ENCODE results near the gene TCP11L1.
"Not testable (repeated sequence)": the region's sequence is repeated elsewhere in the genome, so short reads cannot be mapped to it uniquely, and the experiment has no call there.

TCP11L1 gene, protein sequence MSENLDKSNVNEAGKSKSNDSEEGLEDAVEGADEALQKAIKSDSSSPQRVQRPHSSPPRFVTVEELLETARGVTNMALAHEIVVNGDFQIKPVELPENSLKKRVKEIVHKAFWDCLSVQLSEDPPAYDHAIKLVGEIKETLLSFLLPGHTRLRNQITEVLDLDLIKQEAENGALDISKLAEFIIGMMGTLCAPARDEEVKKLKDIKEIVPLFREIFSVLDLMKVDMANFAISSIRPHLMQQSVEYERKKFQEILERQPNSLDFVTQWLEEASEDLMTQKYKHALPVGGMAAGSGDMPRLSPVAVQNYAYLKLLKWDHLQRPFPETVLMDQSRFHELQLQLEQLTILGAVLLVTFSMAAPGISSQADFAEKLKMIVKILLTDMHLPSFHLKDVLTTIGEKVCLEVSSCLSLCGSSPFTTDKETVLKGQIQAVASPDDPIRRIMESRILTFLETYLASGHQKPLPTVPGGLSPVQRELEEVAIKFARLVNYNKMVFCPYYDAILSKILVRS

DNA sequence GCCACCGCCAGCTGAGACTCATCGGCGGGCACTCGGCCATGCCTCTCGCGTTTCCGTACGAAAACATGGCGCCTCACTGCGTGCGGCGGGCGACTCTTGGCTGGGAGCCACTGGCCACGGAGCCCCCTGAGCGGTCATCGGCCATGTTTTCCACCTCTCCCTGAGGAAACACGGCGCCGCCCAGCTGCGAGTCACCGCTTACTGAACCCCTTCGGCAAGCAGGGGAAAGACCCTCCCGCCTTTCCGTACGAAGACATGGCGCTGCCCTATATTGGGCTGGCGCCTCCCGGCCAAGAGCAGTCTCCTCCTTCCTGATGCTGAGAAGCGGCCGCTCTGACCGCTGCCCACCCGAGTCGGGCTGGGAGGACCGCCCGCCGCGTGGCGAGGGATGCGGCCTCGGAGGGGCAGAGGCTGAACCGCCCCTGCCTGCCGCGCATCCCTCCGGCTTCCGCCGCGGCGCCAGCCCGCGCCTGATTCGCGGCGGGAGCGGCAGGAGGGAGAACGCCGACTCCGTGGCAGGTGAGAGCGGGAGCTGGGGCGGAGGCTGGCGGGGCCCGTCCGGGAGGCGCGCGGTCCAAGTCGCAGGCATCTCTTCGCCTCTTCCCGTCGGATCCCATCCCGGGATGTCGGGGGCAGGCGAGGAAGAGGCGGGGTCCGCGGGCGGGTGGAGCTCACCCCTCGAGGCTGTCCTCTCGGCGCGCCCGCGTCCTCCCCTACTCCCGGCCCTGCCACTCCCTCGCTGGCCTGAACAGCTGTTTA, at the start of gene TCP11L1:
TSS of gene TCP11L1 (plus strand) at position 299 of the 759 bp plus-strand sequence. CDS start 4,202 bp downstream, outside the sequence.
- peak; percentile 81 for DNase-seq

DNA sequence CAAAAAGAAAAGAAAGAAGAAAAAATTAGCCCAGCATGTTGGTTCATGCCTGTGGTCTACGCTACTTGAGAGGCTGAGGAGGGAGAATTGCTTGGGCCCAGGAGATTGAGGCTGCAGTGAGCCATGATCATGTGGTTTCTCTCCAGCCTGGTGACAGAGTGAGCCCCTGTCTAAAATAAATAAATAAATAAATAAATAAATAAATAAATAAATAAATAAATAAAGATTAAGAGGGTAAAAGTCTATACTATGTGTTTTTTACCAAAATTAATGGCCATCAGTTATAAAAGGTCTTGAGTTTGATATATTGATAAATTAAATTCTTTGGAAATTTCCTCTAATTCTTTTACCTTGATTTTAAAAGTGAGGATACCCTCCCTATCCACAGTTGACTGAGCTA, 48.9 kb upstream of the TCP11L1 start:
- no peak for DNase-seq

DNA sequence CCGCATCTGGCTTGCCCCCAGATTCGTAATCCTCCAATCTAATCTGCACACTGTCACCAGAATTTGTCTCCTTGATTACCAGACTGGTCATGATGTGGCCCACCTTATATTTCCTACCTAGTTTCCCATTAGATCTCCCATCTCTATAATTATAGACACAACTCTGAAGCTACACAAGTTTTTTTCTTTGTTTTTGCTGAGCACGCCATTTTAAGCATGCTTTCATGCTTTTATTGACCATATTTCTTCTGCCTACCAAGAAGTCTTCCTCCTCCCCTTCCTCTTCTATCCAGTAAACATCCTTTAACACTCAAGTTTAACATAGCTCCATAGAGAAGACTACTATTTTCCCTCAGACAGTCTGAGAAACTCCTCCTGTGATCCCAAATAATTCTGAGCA, 47.9 kb upstream of the TCP11L1 start:
- no peak for DNase-seq

DNA sequence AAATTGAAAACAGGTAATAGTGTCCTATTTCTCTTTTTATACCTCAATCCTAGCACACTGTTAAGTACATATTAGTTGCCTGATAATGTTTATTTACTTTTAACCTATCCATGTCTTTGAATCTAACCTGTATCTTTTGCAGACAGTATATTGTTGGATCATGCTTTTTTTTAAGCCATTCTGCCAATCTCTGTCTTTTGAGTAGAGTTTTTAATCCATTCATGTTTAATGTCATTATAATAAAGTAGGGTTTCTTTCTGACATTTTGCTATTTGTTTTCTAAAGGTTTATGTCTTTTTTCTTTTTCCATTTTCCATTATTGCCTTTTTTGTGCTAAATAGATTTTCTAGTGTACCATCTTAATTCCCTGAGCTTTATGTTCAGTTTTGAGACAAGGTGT, 47.5 kb upstream of the TCP11L1 start:
- DNase-seq = no peak

DNA sequence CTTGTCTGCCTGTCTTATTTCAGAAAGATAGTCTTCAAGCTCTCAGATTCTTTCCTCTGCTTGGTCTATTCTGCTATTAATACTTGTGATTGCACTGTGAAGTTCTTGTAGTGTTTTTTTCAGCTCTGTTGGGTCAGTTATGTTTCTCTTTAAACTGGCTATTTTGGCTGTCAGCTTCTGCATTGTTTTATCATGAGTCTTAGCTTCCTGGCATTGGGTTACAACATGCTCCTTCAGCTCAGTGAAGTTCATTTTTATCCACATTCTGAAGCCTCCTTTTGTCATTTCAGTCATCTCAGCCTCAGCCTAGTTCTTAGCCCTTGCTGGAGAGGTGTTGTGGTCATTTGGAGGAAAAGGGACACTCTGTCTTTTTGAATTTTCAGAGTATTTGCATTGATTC, 39.2 kb upstream of the TCP11L1 start:
- DNase-seq = no peak

DNA sequence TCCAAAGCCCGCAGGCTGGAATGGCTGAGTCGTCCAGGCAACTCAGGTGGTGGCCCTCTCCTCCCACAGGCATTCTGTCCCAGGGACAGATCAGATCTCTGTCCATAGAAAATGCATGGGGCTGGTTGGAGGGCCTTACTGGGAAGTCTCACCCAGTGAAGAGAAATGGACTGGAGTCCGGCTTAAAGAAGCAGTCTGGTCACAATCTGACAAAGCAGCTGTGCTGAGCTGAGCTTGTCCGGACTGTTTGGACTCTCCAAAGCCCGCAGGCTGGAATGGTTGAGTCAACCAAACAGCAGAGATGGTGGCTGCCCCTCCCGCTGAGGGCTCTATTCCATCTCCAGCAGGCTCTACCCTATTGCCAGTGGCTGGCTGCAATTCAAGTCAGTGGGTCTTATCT, 38.1 kb upstream of the TCP11L1 start:
- DNase-seq = no peak

DNA sequence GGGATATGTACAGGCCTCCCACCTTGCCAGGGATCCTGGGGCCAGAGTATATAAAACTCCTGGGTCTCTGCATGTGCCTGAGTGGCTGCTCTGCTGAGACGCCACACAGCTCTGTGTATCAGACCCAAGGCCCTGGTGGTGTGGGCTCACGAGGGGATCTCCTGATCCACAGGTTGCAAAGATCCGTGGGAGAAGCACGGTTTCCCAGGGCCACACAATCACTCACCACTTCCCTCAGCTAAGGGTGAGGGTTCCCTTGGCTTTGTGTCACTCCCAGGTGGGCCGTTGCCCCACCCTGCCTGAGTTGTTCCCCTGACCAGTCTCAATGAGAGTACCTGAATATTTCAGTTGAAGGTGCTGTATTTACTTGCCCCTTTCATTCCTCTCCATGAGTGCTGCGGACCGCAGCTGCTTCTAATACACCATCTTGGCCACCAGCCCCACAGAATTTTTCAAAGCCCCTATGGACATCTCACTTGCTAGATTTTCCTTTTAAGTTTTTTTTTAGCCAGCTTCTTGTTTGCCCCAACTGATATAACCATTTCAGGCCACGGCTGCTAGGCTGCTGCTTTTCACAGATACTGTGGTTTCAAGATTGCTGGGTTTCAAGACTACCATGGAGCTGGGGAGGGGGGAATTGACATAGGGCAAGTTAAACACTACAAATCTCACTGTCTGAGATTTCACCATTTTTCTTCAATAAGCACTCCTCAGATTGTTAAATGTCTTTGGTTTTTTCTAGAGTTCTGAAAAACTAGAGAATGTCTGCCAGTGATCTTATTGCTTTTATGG, 37.4 kb upstream of the TCP11L1 start:
- DNase-seq = no peak

DNA sequence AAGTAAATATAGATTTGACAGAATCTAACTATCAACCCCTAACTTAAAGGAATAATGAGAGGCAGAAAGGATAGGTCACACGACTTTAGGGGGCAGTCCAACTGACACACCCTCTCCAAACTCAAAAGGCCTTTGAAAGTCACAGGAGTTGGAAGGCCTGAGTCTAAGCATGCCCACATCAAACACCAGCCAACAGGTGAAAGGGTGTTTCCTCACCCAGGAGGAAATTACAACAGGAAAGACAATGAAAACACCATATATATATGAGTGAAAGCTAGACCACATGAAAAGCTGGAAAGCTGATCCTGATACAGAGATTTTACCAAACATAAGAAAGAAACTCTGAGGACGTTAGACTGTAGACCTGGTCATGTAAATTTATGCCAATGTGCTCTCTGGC, 34.2 kb upstream of the TCP11L1 start:
- no peak for DNase-seq

DNA sequence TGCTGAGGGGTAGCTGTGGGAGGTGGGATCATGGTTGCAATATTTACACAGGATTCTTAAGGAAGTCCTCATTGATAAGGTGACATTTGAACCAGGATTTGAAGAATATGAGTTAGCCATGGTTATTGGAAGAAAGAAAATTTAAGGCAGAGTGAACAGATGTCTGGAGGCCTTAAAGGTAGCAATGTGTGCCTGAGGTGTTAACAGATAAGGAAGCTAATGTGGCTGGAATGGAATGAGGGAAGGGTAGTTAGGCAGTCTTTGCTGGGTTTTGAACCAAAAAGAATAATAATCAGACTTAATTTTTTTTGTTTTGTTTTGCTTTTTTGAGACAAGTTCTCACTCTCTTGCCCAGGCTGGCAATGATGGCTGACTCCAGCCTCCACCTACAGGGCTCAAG, 33.4 kb upstream of the TCP11L1 start:
- DNase-seq = no peak

DNA sequence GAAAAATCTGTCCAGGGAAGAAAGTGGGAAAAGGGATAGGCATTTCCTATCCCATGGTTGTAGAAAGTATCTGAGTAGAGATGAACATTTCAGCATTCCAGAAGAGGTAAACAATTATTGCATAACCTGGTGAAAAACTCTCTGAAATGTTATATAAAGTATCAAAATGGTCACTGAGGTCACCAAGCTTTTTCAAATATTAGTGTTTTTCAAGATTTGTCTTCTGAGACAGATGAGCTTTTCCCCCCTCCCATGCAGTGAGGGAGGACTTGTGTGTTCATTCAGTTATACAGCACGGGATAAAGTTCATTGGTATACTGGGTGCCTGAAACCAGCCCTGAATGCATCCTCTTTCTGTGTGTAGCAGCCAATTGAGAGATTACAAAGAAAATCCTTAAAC, 25.6 kb upstream of the TCP11L1 start:
- DNase-seq = no peak

DNA sequence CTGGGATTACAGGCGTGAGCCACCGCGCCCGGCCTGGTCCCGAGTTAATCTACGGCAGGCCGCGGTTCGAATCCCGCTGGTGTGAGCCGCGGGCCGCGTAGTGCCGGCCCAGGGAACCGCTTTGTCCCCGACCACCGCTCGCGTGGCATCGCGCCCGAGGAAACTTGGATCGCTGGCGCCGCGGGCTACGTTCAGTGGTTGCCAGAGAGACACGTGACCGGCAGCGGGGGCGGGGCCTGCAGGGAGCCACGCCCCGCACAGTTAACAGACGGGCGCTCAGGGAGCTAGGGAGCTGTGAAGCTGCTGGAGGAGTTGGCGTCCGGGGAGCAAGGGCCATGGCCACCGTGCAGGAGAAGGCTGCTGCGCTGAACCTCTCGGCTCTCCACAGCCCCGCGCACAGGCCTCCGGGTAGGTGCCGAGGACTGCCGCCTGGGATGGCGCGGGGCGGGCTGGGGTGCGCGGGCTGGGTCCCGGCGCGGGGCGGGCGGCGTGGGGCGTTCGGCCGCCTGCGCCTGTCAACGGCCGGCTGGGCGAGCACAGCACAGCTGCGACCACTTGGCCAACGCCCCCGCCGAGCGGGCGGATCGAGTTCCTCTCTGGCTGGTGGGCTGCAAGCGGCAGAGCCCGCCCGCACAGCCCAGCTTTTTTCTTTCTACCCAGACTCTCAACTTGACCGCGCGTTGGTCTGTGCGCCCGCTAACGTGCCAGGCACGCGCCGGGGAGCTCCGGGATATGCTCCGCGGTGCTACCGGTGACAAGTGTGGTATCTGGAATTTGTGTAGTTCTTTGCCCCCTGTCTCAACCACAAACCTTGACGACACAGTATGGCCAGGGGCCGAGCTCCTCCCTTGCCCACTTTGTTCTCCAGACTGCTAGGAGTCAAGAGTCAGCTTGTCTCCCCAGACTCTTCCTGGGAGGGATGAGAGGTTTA, 23.5 kb upstream of the TCP11L1 start, which contains the start of gene DEPDC7:
TSS of gene DEPDC7 (plus strand) at position 258 of the 931 bp plus-strand sequence. CDS start at position 336, 78 bp downstream.
- peak; percentile 82 for DNase-seq

DNA sequence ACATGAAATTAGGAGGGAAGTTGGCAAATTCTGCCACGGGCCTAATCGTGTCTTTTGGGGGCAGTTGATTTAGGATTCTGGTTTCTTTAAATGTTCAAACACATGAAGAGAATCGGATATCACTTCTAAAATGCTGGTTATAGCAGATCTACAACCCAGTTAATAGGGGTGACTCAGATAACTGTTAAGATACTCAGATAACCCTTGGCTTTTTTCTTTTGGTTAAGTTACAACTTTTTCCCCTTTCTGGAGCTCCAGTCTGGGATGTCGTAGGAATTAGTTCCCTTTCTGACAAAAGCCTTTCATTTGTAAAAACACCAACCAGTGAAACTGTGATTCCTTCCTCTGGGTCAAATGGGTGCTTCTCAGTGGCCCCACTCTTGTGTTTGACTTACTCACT, 22.7 kb upstream of the TCP11L1 start:
- no peak for DNase-seq

DNA sequence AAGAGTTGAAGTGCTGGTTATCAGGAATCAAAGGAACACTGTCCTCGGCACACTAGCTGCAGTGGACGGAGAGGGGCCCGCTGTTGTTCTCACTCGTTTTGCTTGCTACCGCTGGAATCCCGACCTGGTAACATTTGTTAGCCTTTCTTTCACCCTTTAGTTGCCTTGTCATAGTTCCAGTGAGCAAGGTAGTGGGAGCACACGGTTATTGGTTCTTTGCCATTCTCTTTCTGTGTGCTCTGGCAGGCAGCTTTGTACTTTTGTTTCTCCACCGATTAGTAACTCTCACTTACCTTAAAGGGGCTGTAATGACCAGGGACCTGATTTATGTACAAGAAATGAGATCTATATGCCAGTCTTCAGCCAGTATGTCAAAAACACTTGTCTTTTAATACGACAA, 21.9 kb upstream of the TCP11L1 start:
- no peak for DNase-seq

DNA sequence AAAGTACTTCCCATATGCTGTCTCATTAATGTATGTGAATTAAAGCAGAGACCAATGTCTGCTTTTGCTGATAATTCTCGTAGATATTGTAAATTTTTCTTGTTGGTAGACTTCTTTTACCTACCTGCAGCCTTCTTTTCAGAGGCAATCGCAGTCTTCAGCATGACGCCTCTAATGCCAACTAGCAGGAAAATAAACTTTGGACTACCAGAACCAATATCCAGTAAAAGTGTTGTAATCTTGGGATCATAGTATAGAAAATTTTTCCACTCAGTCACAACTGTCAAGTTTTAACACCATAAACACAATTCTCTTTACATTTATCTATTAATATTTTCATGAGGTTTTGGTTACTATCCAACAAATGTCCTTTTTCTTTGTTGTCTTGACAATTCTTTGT, 21.4 kb upstream of the TCP11L1 start:
- no peak for DNase-seq

DNA sequence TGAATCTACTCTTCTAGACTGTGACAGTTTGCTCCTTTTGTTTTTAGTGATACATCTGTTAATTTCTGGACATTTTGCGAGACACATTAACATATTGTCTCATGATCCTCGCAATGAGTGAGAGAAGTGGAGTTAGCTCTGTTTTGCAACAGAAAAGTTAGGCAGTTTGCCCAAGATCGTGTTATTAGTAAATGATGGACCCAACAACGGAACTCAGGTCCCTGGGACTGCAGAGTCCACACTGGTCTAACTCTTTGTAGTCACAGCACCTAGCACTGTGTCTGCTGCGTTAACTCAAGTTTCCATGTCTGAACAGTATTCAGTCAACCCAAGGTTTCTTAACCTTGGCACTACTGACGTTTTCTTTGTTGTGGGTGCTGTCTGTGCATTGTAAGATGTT, 20.5 kb upstream of the TCP11L1 start:
- no peak for DNase-seq

DNA sequence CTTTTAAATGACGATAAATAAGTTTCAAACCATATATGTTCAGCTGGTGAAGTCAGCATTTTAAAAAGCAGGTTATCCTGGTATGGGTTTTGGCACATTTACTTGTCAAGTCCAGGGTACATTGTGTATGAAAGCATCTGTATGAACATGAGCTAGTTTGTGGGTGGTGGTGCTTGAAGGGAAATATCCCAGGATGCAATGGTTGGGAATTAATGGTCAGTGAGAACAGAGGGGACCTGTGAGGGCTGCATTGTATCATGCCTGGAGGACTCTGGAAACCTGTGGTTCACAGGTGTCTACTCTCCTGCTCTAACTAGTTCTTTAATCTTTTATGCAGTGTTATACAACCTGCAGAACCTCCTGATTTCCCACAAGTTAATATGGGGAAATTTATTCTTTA, 17.9 kb upstream of the TCP11L1 start:
- DNase-seq = no peak

DNA sequence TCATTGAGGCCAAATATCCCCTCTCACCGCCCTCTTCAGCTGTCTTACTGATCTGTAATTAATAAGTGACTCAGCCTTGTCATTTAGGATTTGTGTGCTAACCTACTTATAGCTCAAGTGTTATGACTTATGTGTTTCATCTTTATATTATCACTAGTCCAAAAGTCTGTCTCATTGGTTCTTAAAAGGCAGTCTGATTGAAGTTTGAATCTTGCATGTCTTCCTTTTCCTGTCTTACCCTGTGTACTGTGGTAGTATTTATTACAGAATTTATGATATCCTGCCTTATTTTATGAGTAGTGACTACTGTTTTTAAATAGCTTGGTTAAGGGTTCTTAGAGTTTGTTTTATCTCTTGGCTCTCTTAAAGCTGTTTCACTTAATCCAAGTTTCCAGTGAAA, 17.4 kb upstream of the TCP11L1 start:
- no peak for DNase-seq

DNA sequence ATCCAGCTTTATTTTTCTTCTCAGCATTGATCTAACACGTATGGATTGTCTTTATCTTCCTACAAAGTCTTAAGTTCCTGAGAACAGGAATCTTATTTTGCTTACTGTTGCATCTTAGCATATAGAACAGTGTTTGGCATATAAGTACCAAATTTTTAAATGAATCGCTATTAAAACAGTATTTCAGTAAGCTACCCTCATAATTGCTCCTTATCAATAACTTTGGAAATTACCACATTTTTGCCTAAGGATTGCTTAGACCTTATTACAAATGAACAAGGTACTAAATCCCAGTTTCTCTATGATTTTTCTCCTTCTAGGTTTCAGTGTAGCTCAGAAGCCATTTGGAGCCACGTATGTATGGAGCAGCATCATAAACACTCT, 14.0 kb upstream of the TCP11L1 start:
- no peak for DNase-seq

DNA sequence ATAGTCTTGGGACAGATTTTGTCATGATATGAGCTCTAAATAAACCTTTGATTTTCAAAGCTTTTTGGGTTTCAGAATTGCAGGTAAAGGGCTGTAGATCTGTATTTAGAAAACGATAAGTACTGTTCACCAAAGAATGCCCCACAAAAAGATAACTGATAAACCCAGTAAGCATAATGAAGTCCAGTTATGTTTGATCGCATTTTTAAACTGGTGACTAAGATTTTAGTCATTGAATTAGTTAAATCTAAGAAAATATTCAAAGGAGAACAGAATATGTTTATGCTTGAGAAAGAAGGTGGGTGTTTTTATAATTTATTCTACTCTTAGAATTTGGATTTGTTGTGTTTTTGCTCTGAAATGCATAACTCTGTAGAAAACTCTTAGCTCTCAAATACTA, 12.1 kb upstream of the TCP11L1 start:
- no peak for DNase-seq

DNA sequence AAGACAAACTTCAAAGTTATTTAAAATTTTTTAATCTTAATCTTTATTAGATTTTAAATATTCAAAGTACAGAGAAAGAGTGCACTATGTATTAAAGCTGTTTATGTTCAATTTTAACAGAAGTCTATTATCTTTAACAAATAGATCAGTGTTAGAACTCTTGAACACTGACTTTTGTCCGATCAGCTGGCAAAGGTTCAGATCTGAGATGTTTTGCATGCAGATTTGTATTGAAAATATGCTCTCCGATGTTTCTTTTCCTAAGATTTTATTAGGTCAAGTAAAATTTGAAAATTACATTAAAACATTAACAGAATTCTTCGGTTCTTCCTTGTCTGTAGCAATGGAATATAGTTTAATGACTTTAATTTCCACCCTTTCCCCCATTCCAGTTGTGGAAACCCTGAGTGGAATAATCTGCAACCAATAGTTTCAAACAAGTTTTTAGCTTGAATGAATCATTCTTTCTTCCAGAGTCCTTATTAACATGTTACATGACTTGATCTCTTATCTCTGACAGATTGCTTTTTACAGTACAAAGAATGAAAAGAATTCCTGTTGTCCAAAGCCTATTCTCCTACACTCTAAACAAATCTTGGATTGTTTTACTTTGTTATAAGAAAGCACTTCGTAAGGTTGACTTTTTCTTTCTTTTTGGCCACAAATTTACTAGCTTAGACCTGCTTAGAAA, 11.4 kb upstream of the TCP11L1 start:
- no peak for DNase-seq

DNA sequence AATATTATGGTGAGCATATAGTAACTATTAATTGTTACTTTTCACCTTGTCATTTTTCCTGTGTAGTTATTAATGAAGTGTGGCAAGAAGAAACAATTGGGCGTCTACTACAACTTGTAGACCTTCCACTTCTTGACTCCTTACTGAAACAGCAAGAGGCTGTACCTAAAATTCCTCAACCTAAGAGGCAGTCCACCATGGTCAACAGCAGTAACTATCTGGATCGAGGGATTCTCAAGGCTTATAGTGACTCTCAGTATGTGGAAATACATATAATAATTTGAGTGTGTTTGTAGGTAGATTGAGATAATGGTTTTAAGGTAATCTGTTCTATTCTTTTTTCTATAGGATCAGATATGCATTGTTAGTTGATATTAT, 10.8 kb upstream of the TCP11L1 start:
- DNase-seq = no peak

DNA sequence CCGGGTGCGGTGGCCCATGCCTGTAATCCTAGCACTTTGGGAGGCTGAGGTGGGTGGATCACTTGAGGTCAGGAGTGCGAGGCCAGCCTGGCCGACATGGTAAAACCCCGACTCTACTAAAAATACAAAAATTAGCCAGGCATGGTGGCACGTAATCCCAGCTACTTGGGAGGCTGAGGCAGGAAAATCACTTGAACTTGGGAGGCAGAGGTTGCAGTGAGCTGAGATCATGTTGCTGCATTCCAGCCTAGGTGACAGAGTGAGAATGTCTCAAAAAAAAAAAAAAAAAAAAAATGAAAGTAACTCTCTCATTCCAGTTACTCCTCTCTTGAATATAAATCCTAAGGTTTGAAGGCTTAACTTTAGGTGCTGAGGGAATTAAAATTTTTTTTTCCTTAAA, 10.2 kb upstream of the TCP11L1 start:
- DNase-seq = not testable (repeated sequence)
